Astrocyte of the cerebellum (primary cell): ENCODE measurements around the gene PTPRJ.

ENCODE experiments used
- DNase-seq: peaks from one replicate; pipeline ENCODE4 v3.0.0-alpha.2; 2011; ENCODE audit warnings: low read depth
- H3K4me3 ChIP-seq: 2 replicates; pipeline ENCODE4 v1.5.1; 2011; ENCODE audit warnings: mild to moderate bottlenecking, low read depth, low read length, moderate library complexity
- CTCF ChIP-seq: IDR thresholded peaks from 2 replicates; pipeline ENCODE4 v1.5.1; 2012; ENCODE audit warnings: low read length, low read depth, moderate library complexity, mild to moderate bottlenecking; ENCODE audit errors: missing control alignments
- in situ Hi-C: cut with HindIII; loops from 2 replicates; pipeline ENCODE4 v1.10.0; 2017; ENCODE audit warnings: low sequenced_read_pairs

The PTPRJ gene

DNA sequence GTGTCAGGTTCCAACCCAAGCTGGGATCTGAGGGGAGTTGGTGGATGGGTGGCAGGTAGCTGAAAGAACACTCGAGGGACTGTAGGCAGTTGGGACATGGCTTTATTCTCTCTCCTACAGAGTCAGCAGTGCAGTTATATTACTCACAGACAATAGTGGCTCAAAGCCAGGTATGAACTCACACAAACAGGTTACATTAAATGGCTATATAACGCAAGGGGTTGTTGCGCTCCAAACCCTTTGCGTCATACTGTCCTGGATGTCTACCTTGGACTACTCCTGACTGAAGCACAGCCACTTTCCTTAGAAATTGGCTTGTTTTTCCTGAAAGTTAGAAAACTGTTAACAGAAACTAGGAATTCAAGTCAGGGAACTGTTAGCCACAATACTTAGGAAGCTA, 169.9 kb downstream of the PTPRJ start:
- H3K4me3 ChIP-seq, result no peak overlapping the region
- TF ChIP-seq CTCF, result no peak
- DNase-seq, result no peak
- in situ Hi-C loops, result no loop called here

- no peak overlapping the region for H3K4me3 ChIP-seq
- no peak for TF ChIP-seq CTCF
- in situ Hi-C loops, result no loop called here
- no peak for DNase-seq
Observed at GRCh38 chr11:48154151-48154550, 173.8 kb downstream of the PTPRJ start.

- in situ Hi-C loops, result no loop called here
- no peak overlapping the region for H3K4me3 ChIP-seq
- no peak for TF ChIP-seq CTCF
- DNase-seq, result no peak
Observed at GRCh38 chr11:48161951-48162884, 181.9 kb downstream of the PTPRJ start.

- H3K4me3 ChIP-seq, result no peak overlapping the region
- in situ Hi-C loops, result no loop called here
- no peak for TF ChIP-seq CTCF
- no peak for DNase-seq
Observed at GRCh38 chr11:48162885-48163268, 182.5 kb downstream of the PTPRJ start.

GRCh38 chr11:48163360-48164100, 183.2 kb downstream of the PTPRJ start:
- no peak for DNase-seq
- no peak for TF ChIP-seq CTCF
- H3K4me3 ChIP-seq, result no peak overlapping the region
- in situ Hi-C loops, result no loop called here

- in situ Hi-C loops, result no loop called here
- TF ChIP-seq CTCF, result no peak
- DNase-seq, result no peak
- H3K4me3 ChIP-seq, result no peak overlapping the region
Observed at GRCh38 chr11:48164836-48165235, 184.5 kb downstream of the PTPRJ start.
